Tongue (tissue), 2 donors: ENCODE results near the gene POLD2. TPM values are rescaled to one million over a fixed set of nuclear protein-coding genes. Genes with fewer than 3 reads are reported as not detected.
"Not testable (repeated sequence)": the region's sequence is repeated elsewhere in the genome, so short reads cannot be mapped to it uniquely, and the experiment has no call there.

Experiments
- DNase-seq: peaks from one replicate; pipeline ENCODE4 v3.0.0-alpha.2; 2015
- total RNA-seq: library from RNA; depleted of rRNA; stranded (reverse); fragments of >200 nt; gene quantifications from one replicate; pipeline ENCODE4 v1.2.3, GENCODE V29; 2014

POLD2 gene
- total RNA-seq, 1 donor from 2014 or later: 62.7 TPM

DNA sequence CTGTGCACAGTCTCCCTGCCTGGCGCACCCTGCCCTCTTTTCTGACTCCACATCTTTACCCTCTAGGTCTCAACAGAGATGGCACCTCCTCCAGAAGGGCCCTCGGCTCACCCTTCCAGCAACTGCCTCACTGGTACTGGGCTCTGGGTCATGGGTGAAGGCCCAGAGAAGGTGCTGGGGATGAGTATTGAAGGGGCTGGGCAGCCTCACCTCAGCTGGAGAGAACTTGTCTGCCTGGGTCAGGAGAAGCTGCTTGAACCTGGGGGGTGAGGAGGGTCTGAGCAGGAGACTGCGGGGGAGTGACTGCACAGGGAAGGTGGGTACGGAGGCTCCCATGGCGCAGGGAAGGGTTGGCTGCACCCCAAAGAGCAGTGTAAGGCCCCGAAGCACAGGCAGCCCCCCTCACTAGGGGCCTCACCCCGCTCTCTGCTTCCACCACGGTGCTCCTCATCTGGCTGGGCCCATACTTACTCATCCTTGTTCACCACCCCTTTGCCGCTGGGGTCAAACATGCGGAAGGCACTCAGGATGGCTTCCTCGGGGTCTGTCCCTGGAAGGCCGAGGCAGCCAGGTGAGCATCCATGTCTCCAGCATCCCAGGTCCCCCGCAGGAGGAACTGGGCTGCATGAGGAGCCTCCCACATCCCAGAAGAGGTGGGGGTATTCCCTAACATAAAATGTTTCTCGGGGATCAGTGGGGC lies 16.1 kb upstream of the POLD2 start:
- DNase-seq: no peak

GRCh38 chr7:44138698-44139097 lies 15.3 kb upstream of the POLD2 start:
- no peak for DNase-seq

GRCh38 chr7:44136731-44137130 lies 13.4 kb upstream of the POLD2 start:
- no peak for DNase-seq

GRCh38 chr7:44134943-44135628 lies 11.7 kb upstream of the POLD2 start:
- no peak for DNase-seq

GRCh38 chr7:44133295-44133694 lies 9.9 kb upstream of the POLD2 start:
- no peak for DNase-seq

GRCh38 chr7:44132039-44132438 lies 8.7 kb upstream of the POLD2 start:
- DNase-seq: peak; percentile 36

DNA sequence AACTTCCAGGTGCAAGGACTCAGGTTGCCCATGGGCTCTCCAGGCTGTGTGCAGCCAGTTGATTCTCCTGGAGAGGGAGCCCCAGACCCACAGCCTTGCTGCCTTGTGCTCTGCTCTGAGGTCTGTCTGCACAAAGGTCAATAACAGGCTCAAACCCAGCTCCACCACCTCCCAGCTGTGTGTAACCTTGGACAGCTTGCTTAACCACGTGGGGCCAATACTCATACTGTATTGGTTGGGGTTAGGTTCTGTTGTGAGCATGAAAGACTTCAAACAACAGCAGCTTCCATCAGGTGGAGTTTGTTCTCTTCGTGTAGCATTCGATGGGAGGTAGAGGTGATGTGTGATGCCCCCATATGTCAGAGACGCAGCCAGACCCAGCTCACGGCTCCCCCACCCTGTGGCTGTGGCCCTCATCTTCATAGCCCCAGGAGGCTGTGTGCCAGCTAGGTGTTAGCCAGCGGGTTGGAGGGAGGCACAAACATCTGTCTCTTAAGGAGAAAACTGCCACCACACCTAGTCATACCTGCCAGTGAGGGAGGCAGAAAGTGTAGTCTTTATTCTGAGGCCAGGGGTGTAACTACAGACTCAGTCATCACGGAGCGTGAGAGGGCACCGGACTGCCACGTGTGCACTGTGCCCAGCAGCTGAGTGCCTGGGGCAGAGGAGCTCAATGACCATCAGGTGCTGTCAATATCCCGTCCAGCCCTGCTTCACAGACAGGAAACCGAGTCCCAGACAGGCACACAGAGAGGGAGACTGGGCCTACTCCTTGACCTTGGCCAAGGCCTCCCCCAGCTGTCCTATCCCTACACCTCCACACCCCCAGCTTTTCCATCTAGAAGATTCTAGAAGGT lies 8.1 kb upstream of the POLD2 start:
- DNase-seq: peak; percentile 21

GRCh38 chr7:44128721-44129582 lies 5.6 kb upstream of the POLD2 start:
- DNase-seq: no peak

- DNase-seq: no peak
Measured at GRCh38 chr7:44127161-44127560, 3.8 kb upstream of the POLD2 start.

- not testable (repeated sequence) for DNase-seq
Measured at GRCh38 chr7:44126574-44126973, 3.2 kb upstream of the POLD2 start.

- DNase-seq: no peak
Measured at GRCh38 chr7:44124822-44125202, 1.5 kb upstream of the POLD2 start.

GRCh38 chr7:44122529-44122928 lies 819 bp downstream of the POLD2 start:
- no peak for DNase-seq

DNA sequence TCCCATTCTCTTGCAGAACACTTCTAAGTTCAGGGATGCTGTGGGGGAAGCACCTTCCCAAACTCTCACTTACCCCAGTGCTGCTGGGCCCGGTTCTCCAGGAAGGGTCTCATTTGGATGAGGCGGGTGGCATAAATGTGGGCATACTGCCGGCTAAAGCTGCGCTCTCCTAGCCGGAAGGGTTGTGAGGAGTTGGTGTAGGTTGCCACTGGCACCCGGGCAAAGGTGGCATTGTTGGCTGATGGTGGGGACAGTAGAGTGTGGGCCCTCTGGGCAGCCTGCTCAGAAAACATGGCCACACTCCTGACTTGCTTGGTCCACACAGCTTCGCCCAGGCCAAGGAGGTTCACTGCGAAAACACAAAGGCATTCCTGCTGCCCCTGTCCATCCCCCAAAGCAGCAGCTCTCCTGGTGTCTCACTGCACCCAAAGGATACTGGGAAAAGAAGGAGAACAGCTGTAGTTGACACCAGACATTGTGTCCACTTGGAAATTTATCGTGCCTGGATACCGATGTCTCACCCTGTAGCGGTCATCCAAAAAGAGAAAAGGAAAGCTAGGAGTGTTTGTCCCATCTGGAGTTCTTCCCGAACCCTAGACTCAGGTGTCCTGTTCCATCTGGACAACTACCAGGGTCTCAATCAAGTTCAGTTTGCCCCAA lies 1.5 kb downstream of the POLD2 start:
- DNase-seq: no peak

DNA sequence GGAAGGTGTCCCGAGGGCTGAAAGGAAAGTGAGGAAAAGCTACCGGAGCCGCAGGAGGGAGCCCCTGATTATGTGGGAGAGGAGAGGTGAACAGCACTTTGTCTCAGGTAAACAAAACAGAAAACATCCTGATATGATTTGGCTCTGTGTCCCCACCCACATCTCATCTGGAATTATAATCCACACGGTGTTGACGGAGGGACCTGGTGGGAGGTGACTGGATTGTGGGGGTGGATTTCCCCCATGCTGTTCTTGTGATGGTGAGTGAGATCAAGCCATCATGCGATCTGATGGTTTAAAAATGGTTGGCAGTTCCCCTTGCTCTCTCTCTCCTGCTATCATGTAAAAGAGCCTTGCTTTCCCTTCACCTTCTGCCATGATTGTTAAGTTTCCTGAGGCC lies 3.0 kb downstream of the POLD2 start:
- DNase-seq: no peak

GRCh38 chr7:44119829-44120380 lies 3.4 kb downstream of the POLD2 start:
- no peak for DNase-seq

DNA sequence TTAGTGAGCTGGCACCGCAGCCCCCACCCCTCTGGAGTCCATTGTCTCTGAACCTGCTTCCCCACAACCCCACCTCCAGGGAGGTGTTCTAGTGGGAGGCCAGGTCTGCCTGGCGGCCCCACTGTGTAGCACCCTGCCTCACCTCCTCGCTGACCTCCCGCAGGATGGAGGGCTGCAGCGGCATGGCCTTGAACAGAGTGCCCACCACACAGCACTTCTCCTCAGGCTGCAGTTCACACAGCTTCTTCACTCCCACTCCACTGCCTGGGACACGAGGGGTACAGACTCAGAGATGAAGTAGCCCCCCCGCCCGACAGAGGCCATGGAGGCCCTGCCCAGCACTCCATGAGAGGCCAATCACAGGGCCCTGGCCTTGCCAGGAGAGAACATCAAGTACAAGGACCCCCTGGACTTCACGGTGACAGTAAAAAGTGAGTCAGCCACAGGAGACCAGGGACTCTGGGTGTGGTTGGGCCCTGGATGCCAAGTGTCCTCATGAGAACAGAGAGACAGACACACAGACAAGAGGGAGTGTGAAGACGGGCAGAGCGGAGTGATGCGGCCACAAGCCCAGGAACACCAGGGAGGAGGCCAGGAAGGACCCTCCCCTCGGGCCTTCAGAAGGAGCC lies 5.4 kb downstream of the POLD2 start:
- no peak for DNase-seq

DNA sequence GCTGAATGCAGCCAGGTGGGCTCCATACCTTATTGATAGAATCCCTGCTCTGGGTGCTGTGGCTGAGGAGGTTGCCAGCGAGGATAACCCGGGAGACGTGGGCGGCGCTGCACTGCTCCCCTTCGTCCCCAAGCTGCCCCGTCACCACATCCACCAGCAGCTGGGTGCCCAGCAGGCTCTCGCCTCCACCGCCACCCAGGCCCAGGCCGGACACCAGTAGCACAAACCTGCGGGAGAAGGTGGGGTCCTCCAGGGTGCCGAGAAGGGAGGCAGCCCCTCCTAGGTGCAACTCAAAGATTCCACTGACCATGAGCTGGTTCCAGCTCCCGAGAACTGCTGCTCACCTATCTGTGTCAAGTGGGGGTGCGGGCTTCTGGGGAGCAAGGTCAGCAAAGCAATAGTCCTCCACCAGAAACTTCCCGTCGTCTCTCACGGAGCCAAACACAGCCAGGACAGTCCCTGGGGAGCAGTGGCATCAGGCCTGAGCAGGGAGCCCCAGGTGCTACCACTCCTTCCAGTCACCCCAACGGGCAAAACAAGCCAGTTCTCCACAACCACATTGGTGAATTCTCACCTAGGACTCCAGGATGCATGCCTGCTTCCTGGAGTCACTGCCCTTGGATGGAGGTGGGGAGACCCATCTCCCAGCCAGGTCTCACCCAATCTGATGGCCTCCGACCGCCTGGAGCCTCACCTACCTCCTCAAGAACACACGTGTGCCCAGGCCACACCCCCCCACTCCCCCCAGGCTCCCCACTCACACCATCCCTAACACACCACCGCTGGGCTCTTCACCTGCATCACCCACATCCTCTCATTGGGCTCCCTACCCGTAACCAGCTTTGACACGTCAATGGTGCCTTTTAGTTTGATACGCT lies 6.3 kb downstream of the POLD2 start:
- DNase-seq: no peak

DNA sequence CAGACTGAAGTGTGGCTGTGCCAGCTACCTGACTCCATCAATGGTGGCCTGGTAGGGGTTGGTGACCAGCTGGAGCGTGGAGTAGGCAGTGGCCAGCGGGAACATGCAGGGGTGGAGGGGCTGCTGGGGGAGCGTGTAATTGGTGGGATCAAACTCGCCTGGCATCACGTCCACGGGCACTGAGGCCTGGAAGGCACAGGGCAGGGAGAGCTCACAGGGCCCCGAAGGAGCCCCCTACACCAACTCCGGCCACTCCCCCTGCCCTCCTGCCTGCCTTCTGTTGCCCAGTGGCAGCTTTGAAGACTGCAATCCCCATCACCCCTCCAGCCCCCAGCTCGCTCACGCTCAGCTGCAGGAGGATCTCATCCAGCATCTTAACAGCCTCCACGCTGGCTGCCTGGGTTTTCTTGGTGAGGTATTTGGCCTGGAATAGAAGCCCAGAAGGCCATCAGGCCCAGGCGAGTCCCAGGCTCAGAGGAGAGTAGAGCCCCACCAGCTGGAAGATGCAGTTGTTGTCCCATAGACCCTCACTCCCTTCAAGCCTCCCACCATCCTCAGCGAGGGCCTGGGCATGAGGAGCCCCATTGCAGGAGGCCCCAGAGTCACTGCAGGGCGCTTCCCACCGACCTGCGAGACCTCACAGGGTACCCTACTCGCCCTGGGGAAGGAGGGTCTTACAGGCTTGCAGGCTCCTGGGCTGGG lies 7.1 kb downstream of the POLD2 start:
- DNase-seq: no peak
